Central memory CD8-positive, alpha-beta T cell (primary cell): ENCODE results near the gene CACNA2D3.

Experiments
- ATAC-seq: fragments of 150-1000 bp; cut with Tn5 transposase; replicated peaks from 2 replicates; pipeline ENCODE4 v1.10.0; 2022; ENCODE audit warnings: mild to moderate bottlenecking, moderate FRiP score, moderate number of reproducible peaks; ENCODE audit not compliant: poor library complexity, severe bottlenecking; ENCODE audit errors: extremely low read depth
- DNase-seq, 2 donors: peaks; one replicate each; pipeline ENCODE4 v3.0.0; 2021; ENCODE audit warnings: low spot score in 2 of 2
- H3K27ac Mint-ChIP-seq: one replicate; pipeline ENCODE4 v1.8.0; 2022; ENCODE audit warnings: low read depth, mild to moderate bottlenecking, moderate library complexity, mixed read lengths
- H3K27me3 Mint-ChIP-seq: one replicate; pipeline ENCODE4 v1.8.0; 2022; ENCODE audit warnings: mixed read lengths
- H3K36me3 Mint-ChIP-seq: one replicate; pipeline ENCODE4 v1.8.0; 2022; ENCODE audit warnings: mild to moderate bottlenecking, moderate library complexity, mixed read lengths; ENCODE audit not compliant: insufficient read depth
- H3K4me1 Mint-ChIP-seq: one replicate; pipeline ENCODE4 v1.8.0; 2022; ENCODE audit warnings: mixed read lengths
- H3K4me3 Mint-ChIP-seq: one replicate; pipeline ENCODE4 v1.8.0; 2022; ENCODE audit warnings: mild to moderate bottlenecking, moderate library complexity, mixed read lengths
- H3K9me3 Mint-ChIP-seq: one replicate; pipeline ENCODE4 v1.8.0; 2022; ENCODE audit warnings: mixed read lengths

Gene CACNA2D3

DNA sequence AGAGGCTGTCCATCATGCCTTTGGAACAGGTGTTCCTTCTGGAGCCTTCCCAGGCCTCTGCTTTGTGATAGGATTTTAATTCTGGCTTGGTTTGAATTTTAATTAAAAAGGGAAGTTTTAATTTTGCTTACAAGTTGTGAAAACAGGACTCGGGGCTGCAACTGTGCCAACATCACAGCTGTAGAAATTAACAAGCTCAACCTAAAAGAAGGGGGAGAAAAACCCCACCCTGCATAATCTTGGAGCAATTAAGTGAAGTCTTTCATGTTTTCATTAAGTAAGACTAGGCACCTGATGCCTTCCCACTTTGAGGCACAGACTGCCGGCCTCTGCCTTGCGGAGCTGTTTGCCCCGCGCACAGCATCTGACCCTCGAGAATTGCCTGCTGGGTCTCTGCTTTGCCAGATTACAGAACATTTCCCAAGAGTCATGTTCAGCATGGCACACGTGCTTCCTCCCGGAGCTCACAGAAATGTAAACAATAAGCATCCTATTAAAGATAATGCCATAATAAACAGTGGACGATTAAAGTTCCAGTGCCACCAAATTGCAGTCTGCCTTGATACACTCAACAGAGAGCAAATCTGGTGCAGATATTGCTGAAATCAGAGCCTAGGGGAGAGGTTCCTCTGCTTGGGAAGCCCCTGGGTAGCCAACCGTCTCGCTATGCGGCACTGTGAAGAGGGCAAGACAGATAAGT lies 441.3 kb downstream of the CACNA2D3 start:
- no peak for ATAC-seq
- no peak overlapping the region for H3K4me3 Mint-ChIP-seq

DNA sequence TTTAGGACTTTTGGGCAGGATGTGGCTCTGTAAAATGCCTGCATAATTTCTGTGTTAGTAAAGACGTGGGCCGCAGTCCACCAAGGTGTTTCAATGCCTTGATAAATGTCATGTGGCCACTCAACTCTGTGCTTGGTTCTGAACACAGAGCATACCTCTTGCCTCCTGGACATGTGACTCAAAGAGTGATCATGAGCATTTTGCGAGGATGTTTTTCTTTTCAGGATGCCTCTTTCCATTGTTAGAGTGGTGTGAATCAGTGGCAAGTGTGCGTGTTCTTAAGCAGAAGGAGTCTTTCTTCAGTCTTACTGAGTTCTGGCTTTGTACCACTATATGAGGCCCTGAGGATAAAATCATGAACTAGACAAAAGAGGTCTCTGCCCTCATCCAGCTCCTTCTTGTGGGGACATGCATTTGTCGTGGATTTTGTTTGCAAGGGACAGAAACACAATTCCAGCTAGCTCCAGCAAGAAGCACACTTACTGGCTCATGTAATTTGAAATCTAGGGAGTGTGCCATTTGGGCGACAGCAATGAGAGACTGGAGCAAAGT lies 442.1 kb downstream of the CACNA2D3 start:
- Mint-ChIP-seq H3K27me3 (no peaks in the 10 kb centered on the region), H3K27ac (no peak overlapping the region), H3K9me3 (peaks cover 6% of the 10 kb centered on the region), H3K4me1 (no peaks in the 10 kb centered on the region), H3K4me3 (no peak overlapping the region), H3K36me3 (no peaks in the 10 kb centered on the region)
- ATAC-seq = no peak
- no peak for DNase-seq

More for the DNA sequence above, 441.3 kb downstream of the CACNA2D3 start:
- no peaks in the 10 kb centered on the region for H3K27me3 Mint-ChIP-seq
- DNase-seq = no peak
- no peak overlapping the region for H3K27ac Mint-ChIP-seq
- H3K36me3 Mint-ChIP-seq = no peaks in the 10 kb centered on the region
- no peaks in the 10 kb centered on the region for H3K4me1 Mint-ChIP-seq
- peaks cover 6% of the 10 kb centered on the region for H3K9me3 Mint-ChIP-seq

DNA sequence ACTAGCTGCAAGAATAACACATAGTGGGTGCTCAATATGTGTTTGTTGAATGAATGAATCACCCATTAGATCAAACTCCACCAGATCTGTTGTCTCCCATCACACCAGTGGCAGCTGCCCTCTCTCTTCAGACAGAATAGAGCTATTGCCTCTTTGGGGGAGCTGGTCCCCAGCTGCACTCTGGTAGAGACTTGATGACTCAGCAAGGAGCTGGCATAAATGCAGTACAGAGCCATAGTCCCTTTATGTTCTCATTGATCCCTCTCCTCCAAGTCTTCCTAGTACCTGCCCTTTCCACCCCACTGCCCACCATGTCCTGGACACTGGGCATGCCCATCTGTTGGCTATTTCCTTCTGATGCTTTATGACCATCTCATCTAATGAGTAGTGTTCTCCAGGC lies 443.6 kb downstream of the CACNA2D3 start:
- H3K4me3 Mint-ChIP-seq = no peak overlapping the region
- H3K9me3 Mint-ChIP-seq = peaks cover 9% of the 10 kb centered on the region
- no peak overlapping the region for H3K27ac Mint-ChIP-seq
- H3K27me3 Mint-ChIP-seq = no peaks in the 10 kb centered on the region
- H3K4me1 Mint-ChIP-seq = no peaks in the 10 kb centered on the region
- DNase-seq (no peak), ATAC-seq (no peak)
- no peaks in the 10 kb centered on the region for H3K36me3 Mint-ChIP-seq

DNA sequence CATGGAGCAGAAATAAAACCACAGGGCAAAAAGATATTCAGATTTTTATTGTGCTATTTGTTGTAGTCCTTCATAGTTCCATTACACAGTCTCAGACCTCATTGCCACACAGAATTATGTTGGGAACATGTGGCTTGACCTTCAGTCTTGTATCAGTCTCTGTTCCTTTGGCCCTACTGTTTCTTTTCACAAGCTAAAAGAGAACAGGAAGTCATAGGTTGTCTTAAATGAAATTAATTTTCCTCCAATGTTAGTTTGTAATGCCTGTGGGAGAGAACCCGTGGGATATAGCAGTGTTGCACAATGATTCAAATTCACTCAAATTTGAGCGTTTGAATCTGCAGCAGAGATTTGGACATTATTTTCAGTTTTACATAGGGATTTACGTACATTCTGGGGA lies 445.6 kb downstream of the CACNA2D3 start:
- no peak overlapping the region for H3K4me3 Mint-ChIP-seq
- DNase-seq = no peak
- H3K36me3 Mint-ChIP-seq = no peaks in the 10 kb centered on the region

DNA sequence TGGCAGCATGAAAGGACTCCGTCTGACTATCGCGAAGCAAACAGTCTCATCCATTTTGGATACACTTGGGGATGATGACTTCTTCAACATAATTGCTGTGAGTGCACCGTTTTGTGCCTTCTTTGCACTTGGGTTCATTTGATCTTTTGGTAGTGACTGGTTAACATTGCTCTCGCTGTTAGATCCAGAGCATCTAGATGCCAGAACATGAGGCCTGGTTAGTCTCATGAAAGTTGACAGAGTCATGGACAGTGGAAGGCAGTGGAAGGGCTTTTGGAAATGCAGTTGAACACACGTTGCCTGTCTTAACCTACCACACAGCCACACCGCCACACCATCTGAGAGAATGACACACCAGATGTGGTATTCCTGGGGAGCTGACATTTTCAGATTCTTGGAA lies 447.7 kb downstream of the CACNA2D3 start:
- peaks cover 13% of the 10 kb centered on the region for H3K9me3 Mint-ChIP-seq
- no peaks in the 10 kb centered on the region for H3K36me3 Mint-ChIP-seq
- ATAC-seq = no peak
- no peak for DNase-seq
- H3K27me3 Mint-ChIP-seq = no peaks in the 10 kb centered on the region
- H3K4me3 Mint-ChIP-seq = no peak overlapping the region
- H3K4me1 Mint-ChIP-seq = no peaks in the 10 kb centered on the region
- no peak overlapping the region for H3K27ac Mint-ChIP-seq

More for the DNA sequence above, 445.6 kb downstream of the CACNA2D3 start:
- H3K27me3 Mint-ChIP-seq = no peaks in the 10 kb centered on the region
- H3K9me3 Mint-ChIP-seq = peaks cover 11% of the 10 kb centered on the region
- no peak overlapping the region for H3K27ac Mint-ChIP-seq
- H3K4me1 Mint-ChIP-seq = no peaks in the 10 kb centered on the region
- ATAC-seq = no peak

DNA sequence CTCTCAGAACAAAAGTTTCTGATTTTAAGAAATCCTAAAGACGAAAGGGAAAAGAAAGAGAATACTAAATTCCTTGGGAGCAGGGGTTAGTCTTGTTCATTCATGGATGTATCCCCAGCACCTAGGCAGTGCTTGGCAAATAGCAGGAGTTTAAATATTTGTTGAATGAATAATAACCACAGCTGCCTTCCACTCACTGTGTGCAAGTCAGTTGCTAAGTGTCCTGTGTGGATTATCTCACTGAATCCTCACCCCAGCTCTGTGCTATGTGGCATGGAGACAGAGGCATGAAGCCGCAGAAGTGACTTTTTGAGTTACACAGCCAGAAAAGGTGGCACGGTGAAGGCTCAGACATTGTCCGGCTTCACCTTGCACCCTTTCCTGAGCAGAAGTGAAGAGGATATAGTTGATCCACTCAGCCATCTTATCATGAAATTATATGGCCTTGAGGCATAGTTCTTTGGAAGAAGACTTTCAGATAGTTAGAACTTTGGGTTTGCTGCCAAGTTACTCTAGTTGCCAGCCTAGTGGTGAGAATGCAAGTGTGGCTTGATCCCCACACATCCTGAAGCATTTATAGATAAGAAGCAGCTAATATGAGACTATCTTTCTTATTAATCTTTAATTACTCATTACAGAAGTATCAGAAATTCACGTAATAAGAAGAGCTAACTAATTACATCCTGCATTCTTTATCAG lies 450.0 kb downstream of the CACNA2D3 start:
- Mint-ChIP-seq H3K4me1 (no peaks in the 10 kb centered on the region), H3K9me3 (peaks cover 10% of the 10 kb centered on the region), H3K27me3 (no peaks in the 10 kb centered on the region), H3K36me3 (no peaks in the 10 kb centered on the region), H3K27ac (no peak overlapping the region), H3K4me3 (no peak overlapping the region)
- DNase-seq (no peak), ATAC-seq (no peak)

DNA sequence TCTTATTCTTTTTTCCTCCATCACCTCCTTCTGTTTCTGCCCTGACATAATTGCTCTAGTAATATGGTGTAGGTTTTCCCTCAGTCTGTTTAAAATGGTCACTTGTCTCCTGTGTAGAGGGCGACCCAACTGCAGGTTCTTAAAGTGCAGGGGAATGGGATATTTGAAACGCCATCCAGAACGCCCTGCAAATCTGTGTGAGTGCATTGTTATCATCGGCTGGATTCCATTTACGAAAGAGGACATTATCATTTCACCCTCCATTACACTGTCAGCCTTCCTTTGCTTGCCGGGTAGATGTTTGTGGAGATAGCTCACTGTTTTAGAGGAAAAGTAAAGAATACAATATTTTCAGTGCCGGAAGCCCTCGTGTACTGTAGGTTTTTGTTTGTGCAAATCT lies 451.5 kb downstream of the CACNA2D3 start:
- Mint-ChIP-seq H3K36me3 (no peaks in the 10 kb centered on the region), H3K27me3 (no peaks in the 10 kb centered on the region), H3K4me1 (no peaks in the 10 kb centered on the region), H3K9me3 (peaks cover 10% of the 10 kb centered on the region), H3K4me3 (no peak overlapping the region), H3K27ac (no peak overlapping the region)
- ATAC-seq (no peak), DNase-seq (no peak)

DNA sequence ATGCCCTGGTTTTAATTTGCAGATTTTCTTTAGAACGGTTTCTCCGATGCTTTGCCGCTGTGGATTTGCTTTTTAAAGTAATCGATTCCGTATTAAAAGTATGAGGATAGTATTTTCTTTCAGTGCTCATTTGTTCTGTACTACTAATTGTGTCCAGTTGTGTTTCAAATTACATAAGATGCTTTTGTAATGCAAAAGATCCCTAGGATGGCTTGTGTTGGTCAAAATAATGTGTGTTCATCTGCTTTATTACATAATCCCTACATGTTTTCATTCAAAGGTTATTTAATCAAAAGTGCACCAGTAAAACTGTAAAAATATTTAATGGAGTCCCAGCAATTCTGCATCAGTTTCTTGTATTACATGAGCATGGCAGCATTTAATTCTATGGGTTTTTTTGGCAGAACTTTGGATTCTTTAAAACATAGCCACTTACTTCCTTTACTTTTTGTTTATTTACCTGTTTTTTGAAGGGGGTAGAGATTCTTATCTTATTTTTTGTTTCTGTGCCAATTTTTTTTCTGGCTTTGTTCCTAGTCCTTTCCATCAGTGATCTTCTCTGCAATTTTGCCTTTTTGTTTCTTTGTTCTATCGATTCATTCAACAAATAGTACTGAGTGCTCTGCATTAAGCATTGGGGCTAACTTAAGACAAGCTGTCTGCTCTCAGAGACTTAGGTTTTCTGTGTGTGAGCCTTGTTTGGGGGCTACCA lies 452.7 kb downstream of the CACNA2D3 start:
- no peaks in the 10 kb centered on the region for H3K4me1 Mint-ChIP-seq
- H3K27me3 Mint-ChIP-seq = no peaks in the 10 kb centered on the region
- no peak for DNase-seq
- no peaks in the 10 kb centered on the region for H3K36me3 Mint-ChIP-seq
- ATAC-seq = no peak
- no peak overlapping the region for H3K4me3 Mint-ChIP-seq
- no peak overlapping the region for H3K27ac Mint-ChIP-seq
- H3K9me3 Mint-ChIP-seq = peaks cover 10% of the 10 kb centered on the region

DNA sequence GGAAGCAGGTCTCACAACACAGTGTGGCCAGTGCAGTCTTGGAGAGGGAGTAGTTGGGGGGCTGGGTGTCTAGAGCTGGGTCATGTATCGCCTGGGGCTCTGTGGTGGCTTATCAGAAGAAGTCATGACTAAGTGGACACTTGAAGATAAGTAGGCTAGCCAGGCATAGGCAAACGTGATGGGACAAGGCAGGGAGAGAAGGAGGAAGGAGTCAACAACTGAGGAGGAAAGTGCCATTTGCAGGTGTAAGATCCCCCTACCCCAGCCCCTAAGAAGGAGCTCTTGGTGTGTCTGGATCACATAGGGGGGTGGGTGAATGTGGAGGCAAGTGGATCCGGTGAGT lies 453.2 kb downstream of the CACNA2D3 start:
- Mint-ChIP-seq H3K27me3 (no peaks in the 10 kb centered on the region), H3K9me3 (peaks cover 10% of the 10 kb centered on the region), H3K4me3 (no peak overlapping the region), H3K4me1 (no peaks in the 10 kb centered on the region), H3K36me3 (no peaks in the 10 kb centered on the region), H3K27ac (no peak overlapping the region)
- no peak for ATAC-seq
- DNase-seq = no peak

DNA sequence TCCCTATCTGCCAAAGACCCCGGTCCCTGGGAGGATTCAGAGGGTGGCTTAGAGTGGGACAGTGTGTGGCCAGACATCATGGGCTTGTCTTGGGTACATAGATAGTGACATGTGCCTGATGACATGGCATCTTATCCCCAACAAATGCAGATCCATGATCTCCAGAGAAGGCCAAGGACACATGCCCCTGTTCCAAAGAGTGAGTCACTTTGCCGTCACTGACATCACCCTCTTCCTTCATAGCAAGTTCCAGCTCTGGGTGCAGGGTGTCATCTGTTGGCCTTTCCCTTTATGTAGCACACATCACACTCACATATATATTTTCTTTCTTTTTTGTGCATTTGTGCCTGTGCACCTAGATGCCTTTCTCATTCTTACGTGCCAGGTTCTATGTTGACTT lies 455.0 kb downstream of the CACNA2D3 start:
- Mint-ChIP-seq H3K27me3 (no peaks in the 10 kb centered on the region), H3K9me3 (peaks cover 4% of the 10 kb centered on the region), H3K4me3 (no peak overlapping the region), H3K36me3 (no peaks in the 10 kb centered on the region), H3K27ac (no peak overlapping the region), H3K4me1 (no peaks in the 10 kb centered on the region)
- ATAC-seq = no peak
- no peak for DNase-seq

DNA sequence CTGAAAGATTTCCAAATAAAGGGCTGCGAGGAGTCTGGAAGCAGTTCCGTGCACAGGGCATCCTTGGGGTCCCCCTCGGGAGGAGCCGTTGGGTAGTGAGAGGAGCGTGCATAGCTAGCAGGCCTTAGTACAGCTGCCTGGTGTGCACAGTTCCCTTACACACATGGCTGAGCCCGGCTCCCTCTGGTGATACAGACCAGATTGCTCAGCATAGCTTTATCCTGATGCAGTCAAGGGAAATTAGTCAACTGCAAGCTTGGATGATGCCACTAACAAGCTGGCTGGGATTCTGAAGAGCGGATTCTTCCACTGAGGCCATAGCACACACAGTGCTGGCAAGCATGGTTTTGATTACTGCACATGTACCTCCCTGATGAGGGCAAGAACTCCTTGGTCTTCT lies 456.1 kb downstream of the CACNA2D3 start:
- no peak for ATAC-seq
- H3K36me3 Mint-ChIP-seq = no peaks in the 10 kb centered on the region
- DNase-seq = no peak
- H3K4me1 Mint-ChIP-seq = no peaks in the 10 kb centered on the region
- no peaks in the 10 kb centered on the region for H3K27me3 Mint-ChIP-seq
- no peak overlapping the region for H3K4me3 Mint-ChIP-seq
- H3K27ac Mint-ChIP-seq = no peak overlapping the region
- H3K9me3 Mint-ChIP-seq = peaks cover 4% of the 10 kb centered on the region

DNA sequence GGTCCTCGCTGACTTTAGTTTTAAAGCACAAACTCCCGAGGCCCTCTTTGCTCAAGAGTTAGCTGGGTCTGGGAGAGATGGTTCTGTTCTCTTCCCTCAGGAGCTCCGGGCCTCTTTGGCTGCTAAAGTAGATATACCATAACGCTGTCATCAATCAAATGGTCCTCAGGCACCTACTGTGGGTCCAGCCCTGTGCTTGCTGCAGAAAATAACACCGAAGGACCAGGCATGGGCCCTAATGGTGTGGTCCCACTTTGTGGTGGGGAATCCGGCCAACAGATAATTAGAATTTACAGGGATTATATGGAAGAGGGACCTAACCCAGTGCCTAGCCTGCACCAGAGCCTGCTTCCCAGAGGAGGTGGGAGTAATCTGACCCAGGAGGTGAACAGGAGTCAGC lies 458.1 kb downstream of the CACNA2D3 start:
- Mint-ChIP-seq H3K36me3 (no peaks in the 10 kb centered on the region), H3K9me3 (no peaks in the 10 kb centered on the region), H3K4me1 (no peaks in the 10 kb centered on the region), H3K27me3 (no peaks in the 10 kb centered on the region), H3K4me3 (no peak overlapping the region), H3K27ac (no peak overlapping the region)
- DNase-seq = no peak
- no peak for ATAC-seq

DNA sequence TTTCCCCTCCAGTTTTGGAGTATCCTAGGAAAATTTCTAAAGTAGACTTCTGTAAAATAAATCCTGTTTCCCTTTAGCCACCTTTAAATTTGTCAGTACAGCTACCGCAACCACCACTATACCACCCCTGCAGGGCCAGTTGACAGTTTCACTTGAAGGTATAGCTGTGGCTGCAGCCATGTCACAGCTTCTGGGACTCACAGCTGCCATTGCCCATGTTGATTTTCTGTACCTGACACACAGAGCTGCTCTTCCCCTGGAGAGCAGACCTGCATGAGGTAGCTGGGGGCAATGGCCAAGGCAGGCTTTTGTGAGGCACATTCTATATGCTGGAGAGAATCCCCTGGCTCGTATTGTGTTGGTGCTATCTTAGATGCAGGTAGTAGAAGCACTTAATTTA lies 460.1 kb downstream of the CACNA2D3 start:
- no peak overlapping the region for H3K27ac Mint-ChIP-seq
- H3K4me1 Mint-ChIP-seq = no peaks in the 10 kb centered on the region
- H3K36me3 Mint-ChIP-seq = no peaks in the 10 kb centered on the region
- no peak for ATAC-seq
- no peaks in the 10 kb centered on the region for H3K27me3 Mint-ChIP-seq
- H3K9me3 Mint-ChIP-seq = no peaks in the 10 kb centered on the region
- DNase-seq = no peak
- no peak overlapping the region for H3K4me3 Mint-ChIP-seq
